ENCODE data around the gene KTN1.

Gene KTN1

DNA sequence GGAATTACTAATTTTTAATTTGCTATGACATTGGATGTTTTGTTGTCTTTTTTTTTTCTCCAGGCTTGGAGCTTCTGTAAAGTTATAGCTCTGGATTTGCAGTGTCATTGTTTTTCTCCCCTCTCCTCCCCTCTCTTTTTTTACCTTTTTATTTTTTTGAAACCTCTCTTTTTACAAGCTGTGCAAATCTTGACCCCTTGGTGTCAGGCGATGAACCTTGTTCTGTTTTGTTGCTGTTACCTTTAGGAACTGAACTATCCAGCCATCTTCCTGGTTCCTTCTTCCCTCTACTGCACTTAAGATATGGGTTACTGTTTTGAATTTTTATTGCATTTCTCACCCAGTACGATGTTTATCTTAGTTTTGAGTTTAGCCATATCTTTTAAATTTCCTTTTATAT lies 13.7 kb downstream of the KTN1 start:
- Mint-ChIP-seq H3K36me3 (ENCODE audit: low read depth) (peaks cover 30% of the 10 kb centered on the region), H3K9me3 (peaks cover 8% of the 10 kb centered on the region), H3K27me3 (ENCODE audit: low read depth) (no peaks in the 10 kb centered on the region), H3K4me3 (no peak overlapping the region), H3K27ac (peak overlapping the region in 2 of 3 experiments; percentile 27 to 69), H3K4me1 (peaks cover 19% of the 10 kb centered on the region)
- TF ChIP-seq, protein P1, sequence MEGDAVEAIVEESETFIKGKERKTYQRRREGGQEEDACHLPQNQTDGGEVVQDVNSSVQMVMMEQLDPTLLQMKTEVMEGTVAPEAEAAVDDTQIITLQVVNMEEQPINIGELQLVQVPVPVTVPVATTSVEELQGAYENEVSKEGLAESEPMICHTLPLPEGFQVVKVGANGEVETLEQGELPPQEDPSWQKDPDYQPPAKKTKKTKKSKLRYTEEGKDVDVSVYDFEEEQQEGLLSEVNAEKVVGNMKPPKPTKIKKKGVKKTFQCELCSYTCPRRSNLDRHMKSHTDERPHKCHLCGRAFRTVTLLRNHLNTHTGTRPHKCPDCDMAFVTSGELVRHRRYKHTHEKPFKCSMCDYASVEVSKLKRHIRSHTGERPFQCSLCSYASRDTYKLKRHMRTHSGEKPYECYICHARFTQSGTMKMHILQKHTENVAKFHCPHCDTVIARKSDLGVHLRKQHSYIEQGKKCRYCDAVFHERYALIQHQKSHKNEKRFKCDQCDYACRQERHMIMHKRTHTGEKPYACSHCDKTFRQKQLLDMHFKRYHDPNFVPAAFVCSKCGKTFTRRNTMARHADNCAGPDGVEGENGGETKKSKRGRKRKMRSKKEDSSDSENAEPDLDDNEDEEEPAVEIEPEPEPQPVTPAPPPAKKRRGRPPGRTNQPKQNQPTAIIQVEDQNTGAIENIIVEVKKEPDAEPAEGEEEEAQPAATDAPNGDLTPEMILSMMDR (IDR thresholded peaks at IDR 0.05; ENCODE audit: unreplicated experiment in 3 of 3): no peak

DNA sequence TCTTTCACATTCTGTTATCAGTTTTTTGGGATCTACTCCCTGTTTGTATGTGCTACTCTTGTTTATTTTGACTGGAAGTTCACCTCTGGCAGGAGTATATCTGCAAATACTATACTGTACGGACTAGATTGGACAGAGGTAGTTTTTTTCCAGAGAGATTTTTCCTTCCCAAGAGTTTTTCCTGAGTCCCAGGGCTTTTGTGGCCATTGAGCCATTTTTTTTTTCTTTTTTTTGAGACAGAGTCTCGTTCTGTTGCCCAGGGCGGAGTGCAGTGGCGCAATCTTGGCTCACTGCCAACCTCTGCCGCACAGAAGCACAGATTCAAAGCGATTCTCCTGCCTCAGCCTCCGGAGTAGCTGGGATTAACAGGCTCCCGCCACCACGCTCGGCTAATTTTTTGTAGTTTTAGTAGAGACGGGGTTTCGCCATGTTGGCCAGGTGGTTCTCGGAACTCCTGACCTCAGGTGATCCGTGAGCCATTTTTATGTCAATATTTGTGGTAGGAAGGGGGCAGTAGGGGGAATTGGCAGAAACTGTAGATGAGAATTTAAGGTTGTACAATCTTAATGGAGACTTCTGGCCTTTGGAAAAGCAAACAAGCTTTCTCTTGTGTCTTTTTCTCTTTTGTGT lies 19.4 kb downstream of the KTN1 start:
- Mint-ChIP-seq H3K9me3 (peaks cover 13% of the 10 kb centered on the region), H3K27ac (no peak overlapping the region), H3K36me3 (ENCODE audit: low read depth) (peaks cover 43% of the 10 kb centered on the region), H3K27me3 (ENCODE audit: low read depth) (no peaks in the 10 kb centered on the region), H3K4me3 (no peak overlapping the region), H3K4me1 (no peaks in the 10 kb centered on the region)
- TF ChIP-seq, protein P1 (IDR thresholded peaks at IDR 0.05; ENCODE audit: unreplicated experiment in 3 of 3): no peak

DNA sequence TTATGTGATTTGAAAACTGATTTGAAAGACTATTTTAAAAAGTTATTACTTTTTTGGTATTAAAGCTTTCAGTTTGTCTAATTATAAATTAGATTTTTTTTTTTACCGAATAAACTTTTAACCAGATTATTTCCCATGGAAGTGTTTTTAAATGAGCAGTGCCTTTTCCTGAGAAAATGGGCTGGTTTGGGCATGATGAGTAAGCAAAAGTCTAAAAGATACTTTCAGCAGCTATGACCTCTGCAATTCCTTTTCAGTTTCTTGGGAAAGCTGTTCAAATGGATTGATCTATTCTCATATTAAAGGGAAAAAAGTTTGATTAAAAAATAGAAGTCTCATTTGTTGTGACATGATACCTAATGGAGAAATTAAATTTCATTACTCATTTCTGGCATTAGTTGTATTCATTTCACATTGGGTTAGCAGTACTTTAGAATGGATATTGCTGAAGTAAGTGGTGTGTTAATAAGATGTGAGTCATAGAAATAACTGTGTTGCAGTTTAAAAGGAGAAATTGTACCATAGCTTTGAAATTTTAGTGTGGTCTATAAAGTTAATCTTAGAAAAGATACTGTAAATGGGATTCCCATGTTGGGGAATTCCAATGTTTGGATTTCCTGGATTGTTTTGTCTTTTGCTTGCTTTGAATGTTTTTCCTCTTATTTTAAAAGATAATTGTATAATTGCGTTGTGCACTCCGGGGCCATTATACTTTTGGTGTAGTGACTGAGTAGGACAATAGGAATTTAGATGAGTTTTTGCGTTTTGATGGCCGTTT lies 21.0 kb downstream of the KTN1 start:
- Mint-ChIP-seq H3K36me3 (ENCODE audit: low read depth) (peaks cover 31% of the 10 kb centered on the region), H3K4me1 (no peaks in the 10 kb centered on the region), H3K27me3 (ENCODE audit: low read depth) (no peaks in the 10 kb centered on the region), H3K9me3 (peaks cover 13% of the 10 kb centered on the region), H3K4me3 (no peak overlapping the region), H3K27ac (no peak overlapping the region)
- TF ChIP-seq, protein P1 (IDR thresholded peaks at IDR 0.05; ENCODE audit: unreplicated experiment in 3 of 3): no peak

DNA sequence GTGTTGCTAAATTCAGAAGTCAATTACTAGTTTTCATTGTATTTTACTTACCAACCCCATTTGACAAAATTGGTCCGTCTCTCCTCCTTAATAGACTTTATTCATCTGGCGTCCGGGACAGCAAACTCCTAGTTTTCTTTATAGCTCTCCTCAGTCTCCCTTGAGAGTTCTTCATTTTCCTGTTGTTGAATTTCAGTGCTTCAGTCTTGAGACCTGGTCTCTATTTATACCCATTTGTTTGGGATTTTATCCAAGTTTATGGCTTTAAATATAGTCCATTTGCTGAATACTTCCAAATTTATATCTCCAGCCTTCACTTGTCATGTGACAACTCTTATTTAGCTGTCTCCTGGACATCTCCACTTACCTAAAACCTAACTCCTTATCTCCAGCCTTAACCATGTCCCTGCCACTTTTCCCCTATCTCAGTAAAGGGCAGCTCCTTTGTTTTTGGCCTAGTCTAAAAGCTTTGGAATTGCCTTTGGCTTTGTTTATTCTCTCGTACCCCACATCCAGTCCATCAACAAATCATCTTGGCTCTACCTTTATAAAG lies 23.5 kb downstream of the KTN1 start:
- Mint-ChIP-seq H3K4me1 (peaks cover 15% of the 10 kb centered on the region), H3K4me3 (no peak overlapping the region), H3K27ac (no peak overlapping the region), H3K36me3 (ENCODE audit: low read depth) (peaks cover 15% of the 10 kb centered on the region), H3K9me3 (peaks cover 7% of the 10 kb centered on the region), H3K27me3 (ENCODE audit: low read depth) (no peaks in the 10 kb centered on the region)
- TF ChIP-seq, protein P1 (IDR thresholded peaks at IDR 0.05; ENCODE audit: unreplicated experiment in 3 of 3): no peak

DNA sequence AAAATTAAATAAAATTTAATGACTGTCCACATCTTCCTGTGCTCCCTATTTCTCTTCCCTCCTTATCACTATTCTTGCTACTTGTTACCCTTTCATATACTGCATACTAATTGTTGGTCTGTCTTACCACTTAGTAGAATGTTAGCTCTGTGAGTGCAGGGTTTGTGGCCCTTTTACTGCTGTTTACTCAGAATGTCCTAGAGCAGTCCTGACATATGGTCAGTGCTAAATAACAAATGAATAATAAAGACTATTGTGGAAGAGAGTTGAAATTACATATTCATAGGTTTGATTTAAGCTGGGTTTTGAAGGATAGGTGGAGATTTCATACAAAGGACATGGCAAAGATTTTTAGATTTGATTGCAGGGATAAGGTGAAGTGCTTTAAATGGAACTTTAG lies 24.5 kb downstream of the KTN1 start:
- H3K36me3 Mint-ChIP-seq (ENCODE audit: low read depth): peaks cover 10% of the 10 kb centered on the region
- H3K27ac Mint-ChIP-seq: no peak overlapping the region
- no peaks in the 10 kb centered on the region for H3K9me3 Mint-ChIP-seq
- TF ChIP-seq, protein P1 (IDR thresholded peaks at IDR 0.05; ENCODE audit: unreplicated experiment in 3 of 3): no peak
- no peaks in the 10 kb centered on the region for H3K27me3 Mint-ChIP-seq (ENCODE audit: low read depth)
- no peak overlapping the region for H3K4me3 Mint-ChIP-seq
- peaks cover 21% of the 10 kb centered on the region for H3K4me1 Mint-ChIP-seq

All from nephron (organoid).